ENCODE measurements around the gene GP5. TPM values are rescaled to one million over a fixed set of nuclear protein-coding genes. Genes with fewer than 3 reads are reported as not detected.

Gene GP5
- total RNA-seq: 0.12 and 0.26 TPM in 2 replicates

GRCh38 chr3:194399166-194399565 lies at the start of gene GP5:
Gene GP5, minus strand, starts transcription at chr3:194399266. Its CDS starts 984 bp downstream, at chr3:194398282.
- Mint-ChIP-seq H3K9me3 (no peaks in the 10 kb centered on the region), H3K4me3 (peak within 1 kb of the TSS; percentile 82), H3K27ac (no peak within 1 kb of the TSS), H3K27me3 (peaks cover 15% of the 10 kb centered on the region), H3K36me3 (ENCODE audit: low read depth) (peaks cover 7% of the 10 kb centered on the region), H3K4me1 (peaks cover 49% of the 10 kb centered on the region)
- intact Hi-C loops (cut with micrococcal nuclease): loop anchor here (5.0 kb wide), 1 partner anchor 123 kb away; no protein-coding TSS in a partner anchor
- DNase-seq: no peak

GRCh38 chr3:194447657-194448056 lies 48.6 kb upstream of the GP5 start:
- H3K4me1 Mint-ChIP-seq: peaks cover 2% of the 10 kb centered on the region
- no peak overlapping the region for H3K27ac Mint-ChIP-seq
- H3K4me3 Mint-ChIP-seq: no peak overlapping the region
- H3K36me3 Mint-ChIP-seq (ENCODE audit: low read depth): peaks cover 65% of the 10 kb centered on the region
- H3K27me3 Mint-ChIP-seq: no peaks in the 10 kb centered on the region
- intact Hi-C loops (cut with micrococcal nuclease): no loop called here
- no peaks in the 10 kb centered on the region for H3K9me3 Mint-ChIP-seq
- DNase-seq: no peak

- DNase-seq: no peak
- Mint-ChIP-seq H3K36me3 (ENCODE audit: low read depth) (peaks cover 67% of the 10 kb centered on the region), H3K4me1 (peaks cover 2% of the 10 kb centered on the region), H3K27ac (no peak overlapping the region), H3K9me3 (no peaks in the 10 kb centered on the region), H3K4me3 (no peak overlapping the region), H3K27me3 (no peaks in the 10 kb centered on the region)
- intact Hi-C loops (cut with micrococcal nuclease): no loop called here
Observed at GRCh38 chr3:194447161-194447560, 48.1 kb upstream of the GP5 start.

- peaks cover 2% of the 10 kb centered on the region for H3K4me1 Mint-ChIP-seq
- H3K27me3 Mint-ChIP-seq: no peaks in the 10 kb centered on the region
- DNase-seq: no peak
- peaks cover 68% of the 10 kb centered on the region for H3K36me3 Mint-ChIP-seq (ENCODE audit: low read depth)
- H3K27ac Mint-ChIP-seq: no peak overlapping the region
- no peaks in the 10 kb centered on the region for H3K9me3 Mint-ChIP-seq
- no peak overlapping the region for H3K4me3 Mint-ChIP-seq
- intact Hi-C loops (cut with micrococcal nuclease): no loop called here
Observed at GRCh38 chr3:194446754-194447153, 47.7 kb upstream of the GP5 start.

GRCh38 chr3:194446172-194446571 lies 47.1 kb upstream of the GP5 start:
- no peak overlapping the region for H3K27ac Mint-ChIP-seq
- H3K36me3 Mint-ChIP-seq (ENCODE audit: low read depth): peaks cover 69% of the 10 kb centered on the region
- H3K27me3 Mint-ChIP-seq: no peaks in the 10 kb centered on the region
- no peaks in the 10 kb centered on the region for H3K9me3 Mint-ChIP-seq
- peaks cover 2% of the 10 kb centered on the region for H3K4me1 Mint-ChIP-seq
- intact Hi-C loops (cut with micrococcal nuclease): no loop called here
- H3K4me3 Mint-ChIP-seq: no peak overlapping the region
- DNase-seq: no peak

GRCh38 chr3:194443901-194444300 lies 44.8 kb upstream of the GP5 start:
- H3K27me3 Mint-ChIP-seq: no peaks in the 10 kb centered on the region
- intact Hi-C loops (cut with micrococcal nuclease): no loop called here
- H3K4me1 Mint-ChIP-seq: peaks cover 5% of the 10 kb centered on the region
- H3K27ac Mint-ChIP-seq: no peak overlapping the region
- H3K4me3 Mint-ChIP-seq: no peak overlapping the region
- peaks cover 71% of the 10 kb centered on the region for H3K36me3 Mint-ChIP-seq (ENCODE audit: low read depth)
- no peaks in the 10 kb centered on the region for H3K9me3 Mint-ChIP-seq
- no peak for DNase-seq

- intact Hi-C loops (cut with micrococcal nuclease): no loop called here
- Mint-ChIP-seq H3K9me3 (no peaks in the 10 kb centered on the region), H3K36me3 (ENCODE audit: low read depth) (peaks cover 79% of the 10 kb centered on the region)
Observed at GRCh38 chr3:194440756-194441155, 41.7 kb upstream of the GP5 start.

GRCh38 chr3:194439881-194440550 lies 41.0 kb upstream of the GP5 start:
- Mint-ChIP-seq H3K4me3 (no peak overlapping the region), H3K36me3 (ENCODE audit: low read depth) (peaks cover 82% of the 10 kb centered on the region), H3K27ac (no peak overlapping the region), H3K9me3 (no peaks in the 10 kb centered on the region), H3K27me3 (no peaks in the 10 kb centered on the region), H3K4me1 (peaks cover 9% of the 10 kb centered on the region)
- intact Hi-C loops (cut with micrococcal nuclease): no loop called here
- no peak for DNase-seq

More at GRCh38 chr3:194440756-194441155, 41.7 kb upstream of the GP5 start:
- no peak overlapping the region for H3K27ac Mint-ChIP-seq
- no peak for DNase-seq
- peaks cover 9% of the 10 kb centered on the region for H3K4me1 Mint-ChIP-seq
- H3K4me3 Mint-ChIP-seq: no peak overlapping the region
- H3K27me3 Mint-ChIP-seq: no peaks in the 10 kb centered on the region

- intact Hi-C loops (cut with micrococcal nuclease): no loop called here
- Mint-ChIP-seq H3K4me3 (no peak overlapping the region), H3K36me3 (ENCODE audit: low read depth) (peaks cover 67% of the 10 kb centered on the region), H3K27me3 (no peaks in the 10 kb centered on the region), H3K4me1 (peaks cover 7% of the 10 kb centered on the region), H3K27ac (no peak overlapping the region), H3K9me3 (no peaks in the 10 kb centered on the region)
- DNase-seq: no peak
Observed at GRCh38 chr3:194434503-194434902, 35.4 kb upstream of the GP5 start.

- Mint-ChIP-seq H3K4me3 (no peak overlapping the region), H3K9me3 (no peaks in the 10 kb centered on the region), H3K36me3 (ENCODE audit: low read depth) (peaks cover 65% of the 10 kb centered on the region), H3K27ac (no peak overlapping the region), H3K4me1 (peaks cover 3% of the 10 kb centered on the region), H3K27me3 (no peaks in the 10 kb centered on the region)
- intact Hi-C loops (cut with micrococcal nuclease): no loop called here
- DNase-seq: no peak
Observed at GRCh38 chr3:194431554-194431953, 32.5 kb upstream of the GP5 start.

- Mint-ChIP-seq H3K9me3 (no peaks in the 10 kb centered on the region), H3K36me3 (ENCODE audit: low read depth) (peaks cover 45% of the 10 kb centered on the region), H3K27me3 (no peaks in the 10 kb centered on the region), H3K4me3 (no peak overlapping the region), H3K27ac (no peak overlapping the region), H3K4me1 (peaks cover 2% of the 10 kb centered on the region)
- intact Hi-C loops (cut with micrococcal nuclease): no loop called here
- DNase-seq: no peak
Observed at GRCh38 chr3:194425399-194425798, 26.3 kb upstream of the GP5 start.

- H3K4me1 Mint-ChIP-seq: peaks cover 2% of the 10 kb centered on the region
- peaks cover 43% of the 10 kb centered on the region for H3K36me3 Mint-ChIP-seq (ENCODE audit: low read depth)
- no peak for DNase-seq
- no peak overlapping the region for H3K4me3 Mint-ChIP-seq
- H3K27me3 Mint-ChIP-seq: no peaks in the 10 kb centered on the region
- H3K27ac Mint-ChIP-seq: no peak overlapping the region
- no peaks in the 10 kb centered on the region for H3K9me3 Mint-ChIP-seq
- intact Hi-C loops (cut with micrococcal nuclease): no loop called here
Observed at GRCh38 chr3:194424953-194425352, 25.9 kb upstream of the GP5 start.

GRCh38 chr3:194424373-194424772 lies 25.3 kb upstream of the GP5 start:
- Mint-ChIP-seq H3K27me3 (no peaks in the 10 kb centered on the region), H3K9me3 (no peaks in the 10 kb centered on the region), H3K27ac (no peak overlapping the region), H3K36me3 (ENCODE audit: low read depth) (peaks cover 40% of the 10 kb centered on the region), H3K4me1 (peaks cover 2% of the 10 kb centered on the region), H3K4me3 (no peak overlapping the region)
- intact Hi-C loops (cut with micrococcal nuclease): no loop called here
- DNase-seq: no peak

- no peaks in the 10 kb centered on the region for H3K27me3 Mint-ChIP-seq
- no peaks in the 10 kb centered on the region for H3K9me3 Mint-ChIP-seq
- H3K27ac Mint-ChIP-seq: no peak overlapping the region
- no peak overlapping the region for H3K4me3 Mint-ChIP-seq
- intact Hi-C loops (cut with micrococcal nuclease): no loop called here
- H3K4me1 Mint-ChIP-seq: peaks cover 2% of the 10 kb centered on the region
- H3K36me3 Mint-ChIP-seq (ENCODE audit: low read depth): peaks cover 41% of the 10 kb centered on the region
- DNase-seq: no peak
Observed at GRCh38 chr3:194423317-194423716, 24.3 kb upstream of the GP5 start.

GRCh38 chr3:194422188-194422587 lies 23.1 kb upstream of the GP5 start:
- Mint-ChIP-seq H3K4me1 (peaks cover 2% of the 10 kb centered on the region), H3K9me3 (no peaks in the 10 kb centered on the region), H3K27me3 (no peaks in the 10 kb centered on the region), H3K36me3 (ENCODE audit: low read depth) (peaks cover 43% of the 10 kb centered on the region), H3K27ac (no peak overlapping the region), H3K4me3 (no peak overlapping the region)
- intact Hi-C loops (cut with micrococcal nuclease): no loop called here
- no peak for DNase-seq
